GM19463 (cell line): Measurements from ENCODE around the gene PPT2.

Experiments
- ATAC-seq: cut with Tn5 transposase; IDR thresholded peaks from one replicate; pipeline ENCODE4 v1.9.1; 2021; ENCODE audit warnings: mild to moderate bottlenecking, moderate library complexity; ENCODE audit not compliant: unreplicated experiment

Gene PPT2

GRCh38 chr6:32151863-32152768 is 1.8 kb upstream of the PPT2 start, which contains the start of gene PRRT1:
Gene PRRT1 (minus strand): TSS chr6:32151939. CDS start chr6:32151827, 112 bp downstream.
- no peak for ATAC-seq

GRCh38 chr6:32152769-32153563 is 975 bp upstream of the PPT2 start:
- no peak for ATAC-seq

GRCh38 chr6:32154514-32155161 is 697 bp downstream of the PPT2 start:
- peak; percentile 80 for ATAC-seq

- no peak for ATAC-seq
Observed at GRCh38 chr6:32156891-32157290, 3.0 kb downstream of the PPT2 start.

GRCh38 chr6:32158052-32158451 is 4.1 kb downstream of the PPT2 start:
- ATAC-seq: no peak

- ATAC-seq: no peak
Observed at GRCh38 chr6:32163559-32164258, 9.8 kb downstream of the PPT2 start.

GRCh38 chr6:32164295-32164694 is 10.4 kb downstream of the PPT2 start, which contains the start of gene EGFL8:
Gene EGFL8 (plus strand): TSS chr6:32164595. CDS start chr6:32166166, 1,571 bp downstream.
- no peak for ATAC-seq

GRCh38 chr6:32166411-32167061 is 12.6 kb downstream of the PPT2 start:
- no peak for ATAC-seq

GRCh38 chr6:32167154-32167760 is 13.3 kb downstream of the PPT2 start:
- no peak for ATAC-seq

GRCh38 chr6:32167761-32168262 is 13.9 kb downstream of the PPT2 start:
- ATAC-seq: no peak

- ATAC-seq: no peak
Observed at GRCh38 chr6:32168350-32168749, 14.4 kb downstream of the PPT2 start.

- no peak for ATAC-seq
Observed at GRCh38 chr6:32168807-32169591, 15.1 kb downstream of the PPT2 start.

GRCh38 chr6:32170294-32170693 is 16.4 kb downstream of the PPT2 start:
- no peak for ATAC-seq

- no peak for ATAC-seq
Observed at GRCh38 chr6:32171234-32171633, 17.3 kb downstream of the PPT2 start.

GRCh38 chr6:32173051-32173727 is 19.2 kb downstream of the PPT2 start:
- no peak for ATAC-seq

- no peak for ATAC-seq
Observed at GRCh38 chr6:32174416-32174815, 20.5 kb downstream of the PPT2 start.

- ATAC-seq: no peak
Observed at GRCh38 chr6:32175322-32175710, 21.4 kb downstream of the PPT2 start.
